RCC 7860 (cell line): ENCODE measurements around the gene ZNF485.

ENCODE experiments used
- DNase-seq: peaks from one replicate; pipeline ENCODE4 v3.0.0-alpha.2; 2015; ENCODE audit warnings: low spot score
- FAIRE-seq: peaks from 2 replicates; lab custom pipeline; 2012; peaks lifted over from hg19 to GRCh38; lab: Jason Lieb, UNC

ZNF485 gene

GRCh38 chr10:43666552-43666951, 60.3 kb downstream of the ZNF485 start:
- DNase-seq (no peak), FAIRE-seq (no peak)

- DNase-seq (no peak), FAIRE-seq (no peak)
Observed at GRCh38 chr10:43667317-43667731, 61.1 kb downstream of the ZNF485 start.
